Peyer's patch (tissue), 4 donors: ENCODE data around the gene PRPF31.

Source experiments
- POLR2A ChIP-seq, 2 donors: fragments of 450-650 bp; IDR thresholded peaks; one replicate each; pipeline ENCODE4 v1.5.1; 2017; ENCODE audit warnings: antibody characterized with exemption in 2 of 2, mild to moderate bottlenecking in 2 of 2, moderate library complexity in 2 of 2
- TF ChIP-seq, protein P1 (sequence below), 6 experiments: fragments of 450-650 bp in 4 of 6; fragments of 200-600 bp in 2 of 6; sonication (generic) in 1 of 6; IDR thresholded peaks; one replicate each; pipeline ENCODE4 v1.5.1; 2017 to 2019; ENCODE audit warnings: antibody characterized with exemption in 6 of 6, mild to moderate bottlenecking in 3 of 6, moderate library complexity in 1 of 6

DNA sequence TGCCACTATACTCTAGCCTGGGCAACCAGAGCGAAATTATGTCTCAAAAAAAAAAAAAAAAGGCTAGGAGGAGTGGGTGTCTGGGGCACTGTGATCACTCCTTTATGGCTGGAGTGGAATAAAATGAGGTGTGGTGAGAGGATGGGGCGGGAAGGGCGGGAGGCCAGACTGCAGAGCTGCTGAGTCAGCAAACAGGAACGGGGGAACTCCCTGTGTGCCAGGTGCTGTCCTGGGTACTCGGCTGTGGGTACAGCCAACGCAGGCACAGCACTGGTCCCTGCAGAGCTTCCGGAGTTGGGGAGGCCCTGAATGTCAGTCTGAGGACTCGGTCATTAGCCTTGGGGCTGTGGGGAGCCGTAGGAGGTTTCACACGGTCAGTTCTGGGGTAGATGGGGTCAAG is 5.7 kb downstream of the PRPF31 start:
- TF ChIP-seq, protein P1, sequence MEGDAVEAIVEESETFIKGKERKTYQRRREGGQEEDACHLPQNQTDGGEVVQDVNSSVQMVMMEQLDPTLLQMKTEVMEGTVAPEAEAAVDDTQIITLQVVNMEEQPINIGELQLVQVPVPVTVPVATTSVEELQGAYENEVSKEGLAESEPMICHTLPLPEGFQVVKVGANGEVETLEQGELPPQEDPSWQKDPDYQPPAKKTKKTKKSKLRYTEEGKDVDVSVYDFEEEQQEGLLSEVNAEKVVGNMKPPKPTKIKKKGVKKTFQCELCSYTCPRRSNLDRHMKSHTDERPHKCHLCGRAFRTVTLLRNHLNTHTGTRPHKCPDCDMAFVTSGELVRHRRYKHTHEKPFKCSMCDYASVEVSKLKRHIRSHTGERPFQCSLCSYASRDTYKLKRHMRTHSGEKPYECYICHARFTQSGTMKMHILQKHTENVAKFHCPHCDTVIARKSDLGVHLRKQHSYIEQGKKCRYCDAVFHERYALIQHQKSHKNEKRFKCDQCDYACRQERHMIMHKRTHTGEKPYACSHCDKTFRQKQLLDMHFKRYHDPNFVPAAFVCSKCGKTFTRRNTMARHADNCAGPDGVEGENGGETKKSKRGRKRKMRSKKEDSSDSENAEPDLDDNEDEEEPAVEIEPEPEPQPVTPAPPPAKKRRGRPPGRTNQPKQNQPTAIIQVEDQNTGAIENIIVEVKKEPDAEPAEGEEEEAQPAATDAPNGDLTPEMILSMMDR (IDR thresholded peaks at IDR 0.05): no peak
- no peak for TF ChIP-seq POLR2A (IDR thresholded peaks at IDR 0.05)
